ENCODE results near the gene HSFX1.

Gene HSFX1

DNA sequence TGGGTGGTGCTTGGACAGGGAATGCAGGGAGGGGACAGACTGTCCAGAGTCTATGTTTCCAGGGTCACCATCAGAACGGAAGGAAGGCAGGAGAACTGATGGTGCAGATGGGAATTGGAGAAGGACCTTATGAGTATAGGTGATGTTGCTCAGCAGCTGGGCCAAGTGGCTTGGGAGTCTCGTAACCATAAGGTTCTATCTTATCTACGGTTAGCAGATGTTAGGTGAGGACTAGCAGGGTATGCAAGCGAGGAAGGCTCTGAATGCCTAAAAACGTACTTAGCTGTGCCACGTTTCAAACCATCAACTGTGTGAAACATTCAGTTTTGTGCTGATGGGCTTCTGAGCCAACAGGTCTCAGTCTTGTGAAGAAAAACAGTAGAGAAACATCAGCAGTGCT, 30.2 kb downstream of the HSFX1 start:
- DNase-seq (ENCODE audit: low spot score), result no peak

DNA sequence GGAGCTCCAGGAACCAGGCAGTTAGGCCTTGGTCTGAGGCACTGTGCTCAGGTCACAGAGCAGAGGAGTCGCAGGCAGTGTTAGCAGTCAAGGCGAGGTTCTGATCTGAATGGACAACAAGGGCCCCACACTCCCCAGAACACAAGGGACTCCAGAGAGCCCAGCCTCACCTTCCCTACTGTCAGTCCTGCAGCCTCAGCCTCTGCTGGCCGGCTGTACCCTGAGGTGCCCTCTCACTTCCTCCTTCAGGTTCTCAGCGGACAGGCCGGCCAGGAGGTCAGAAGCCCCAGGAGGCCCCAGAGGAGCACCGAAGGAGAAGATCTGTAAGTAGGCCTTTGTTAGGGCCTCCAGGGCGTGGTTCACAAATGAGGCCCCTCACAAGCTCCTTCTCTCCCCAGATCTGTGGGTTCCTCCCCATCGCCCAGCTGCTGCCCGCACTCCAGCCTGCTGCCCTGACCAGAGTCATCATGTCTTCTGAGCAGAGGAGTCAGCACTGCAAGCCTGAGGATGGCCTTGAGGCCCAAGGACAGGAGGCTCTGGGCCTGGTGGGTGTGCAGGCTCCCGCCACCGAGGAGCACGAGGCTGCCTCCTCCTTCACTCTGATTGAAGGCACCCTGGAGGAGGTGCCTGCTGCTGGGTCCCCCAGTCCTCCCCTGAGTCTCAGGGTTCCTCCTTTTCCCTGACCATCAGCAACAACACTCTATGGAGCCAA, 34.0 kb downstream of the HSFX1 start:
- no peak for DNase-seq (ENCODE audit: low spot score)

DNA sequence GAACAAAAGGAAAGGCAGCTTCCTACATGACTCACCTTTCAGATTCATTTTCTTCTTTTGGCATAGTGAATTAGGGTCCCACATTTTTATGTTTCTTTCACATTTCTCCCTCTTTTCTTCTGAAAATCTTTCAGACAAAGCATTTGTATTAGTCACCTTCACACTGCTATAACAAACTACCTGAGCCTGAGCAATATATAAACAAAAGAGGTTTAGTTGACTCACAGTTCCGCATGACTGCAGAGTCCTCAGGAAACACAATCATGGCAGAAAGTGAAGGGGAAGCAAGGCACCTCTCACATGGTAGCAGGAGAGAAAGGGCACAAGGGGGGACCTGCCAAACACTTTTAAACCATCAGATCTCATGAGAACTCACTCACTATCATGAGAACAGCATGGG, 44.8 kb downstream of the HSFX1 start:
- no peak for DNase-seq (ENCODE audit: low spot score)

- no peak for DNase-seq (ENCODE audit: low spot score)
Measured at GRCh38 chrX:149819371-149819770, 45.5 kb downstream of the HSFX1 start.

GRCh38 chrX:149825424-149825823, 51.6 kb downstream of the HSFX1 start:
- DNase-seq (ENCODE audit: low spot score), result peak; percentile 21

Data from RKO (cell line).